SK-N-MC (cell line): ENCODE data around the gene LIN28B.

ENCODE experiments used
- EZH2 ChIP-seq: fragments of 200-600 bp; sonication (generic); IDR thresholded peaks from one replicate; pipeline ENCODE4 v1.6.1; 2017; ENCODE audit warnings: antibody characterized with exemption
- POLR2AphosphoS5 ChIP-seq: IDR thresholded peaks from 2 replicates; pipeline ENCODE4 v1.6.1; 2012; ENCODE audit warnings: mild to moderate bottlenecking, low read depth, low read length, borderline replicate concordance

DNA sequence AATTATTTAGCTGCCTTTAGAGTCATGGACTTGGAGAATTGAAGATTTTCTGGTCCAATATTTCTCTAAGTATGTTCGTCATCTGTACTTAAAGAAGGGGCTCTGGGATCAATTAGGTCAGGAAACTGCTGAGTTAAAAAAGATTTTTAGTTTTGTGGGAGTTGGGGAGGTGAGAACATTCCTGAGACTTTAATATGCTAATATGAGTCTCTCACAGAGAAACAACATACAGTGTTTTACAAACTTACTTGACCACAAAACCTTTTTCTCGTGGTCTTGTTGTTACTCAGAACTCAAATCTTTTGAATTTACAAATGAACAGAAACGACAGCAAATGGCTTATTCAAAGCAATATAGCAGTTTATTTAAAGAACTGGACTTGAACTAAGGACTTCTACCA is 67.9 kb downstream of the LIN28B start:
- TF ChIP-seq EZH2, result no peak
- TF ChIP-seq POLR2AphosphoS5, result no peak
